ENCODE measurements around the gene ETF1. TPM values are rescaled to one million over a fixed set of nuclear protein-coding genes. Genes with fewer than 3 reads are reported as not detected.
"Not testable (repeated sequence)": the region's sequence is repeated elsewhere in the genome, so short reads cannot be mapped to it uniquely, and the experiment has no call there.

Gene ETF1
- total RNA-seq, 1 donor = 160 TPM

DNA sequence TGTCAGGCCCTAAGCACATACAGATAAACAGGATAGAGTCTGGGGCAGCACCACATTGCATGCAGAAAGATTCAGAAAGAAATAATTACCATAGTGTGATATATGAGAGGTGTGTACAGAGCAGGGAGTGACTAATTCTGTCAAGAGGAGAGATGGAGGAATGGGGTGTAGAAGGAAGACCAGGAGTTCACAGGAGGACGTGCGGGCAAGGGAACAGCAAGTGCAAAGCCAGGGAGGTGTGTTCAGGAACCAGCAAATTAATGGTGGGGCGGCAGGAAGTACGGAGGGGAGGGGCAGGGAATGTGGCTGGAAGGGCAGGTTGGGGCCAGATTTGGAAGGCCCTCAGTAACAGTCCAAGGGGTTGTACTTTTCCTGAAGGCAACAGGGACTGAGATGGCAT lies 60.4 kb downstream of the ETF1 start:
- DNase-seq (ENCODE audit: low read depth) = no peak
- no peak overlapping the region for H3K4me3 ChIP-seq (ENCODE audit: low read depth, low read length)
- TF ChIP-seq, protein P1, sequence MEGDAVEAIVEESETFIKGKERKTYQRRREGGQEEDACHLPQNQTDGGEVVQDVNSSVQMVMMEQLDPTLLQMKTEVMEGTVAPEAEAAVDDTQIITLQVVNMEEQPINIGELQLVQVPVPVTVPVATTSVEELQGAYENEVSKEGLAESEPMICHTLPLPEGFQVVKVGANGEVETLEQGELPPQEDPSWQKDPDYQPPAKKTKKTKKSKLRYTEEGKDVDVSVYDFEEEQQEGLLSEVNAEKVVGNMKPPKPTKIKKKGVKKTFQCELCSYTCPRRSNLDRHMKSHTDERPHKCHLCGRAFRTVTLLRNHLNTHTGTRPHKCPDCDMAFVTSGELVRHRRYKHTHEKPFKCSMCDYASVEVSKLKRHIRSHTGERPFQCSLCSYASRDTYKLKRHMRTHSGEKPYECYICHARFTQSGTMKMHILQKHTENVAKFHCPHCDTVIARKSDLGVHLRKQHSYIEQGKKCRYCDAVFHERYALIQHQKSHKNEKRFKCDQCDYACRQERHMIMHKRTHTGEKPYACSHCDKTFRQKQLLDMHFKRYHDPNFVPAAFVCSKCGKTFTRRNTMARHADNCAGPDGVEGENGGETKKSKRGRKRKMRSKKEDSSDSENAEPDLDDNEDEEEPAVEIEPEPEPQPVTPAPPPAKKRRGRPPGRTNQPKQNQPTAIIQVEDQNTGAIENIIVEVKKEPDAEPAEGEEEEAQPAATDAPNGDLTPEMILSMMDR (IDR thresholded peaks at IDR 0.05; ENCODE audit: insufficient read depth, low read depth, low read length) = no peak

DNA sequence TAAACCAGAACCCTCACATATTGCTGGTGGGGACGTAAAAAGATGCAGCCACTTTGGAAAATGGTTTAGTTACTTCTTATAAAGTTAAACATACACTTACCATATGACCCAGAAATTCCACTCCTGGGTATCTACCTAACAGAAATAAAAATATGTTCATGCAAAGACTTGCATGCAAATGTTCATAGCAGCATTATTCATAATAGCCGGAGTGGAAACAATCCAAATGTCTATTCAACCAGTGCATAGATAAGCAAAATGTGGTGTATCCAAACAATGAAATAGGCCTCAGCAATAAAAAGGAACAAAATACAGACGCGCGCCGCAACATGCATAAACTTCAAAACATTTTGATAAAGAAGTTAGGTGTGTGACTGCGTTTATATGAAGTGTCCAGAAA lies 66.1 kb downstream of the ETF1 start:
- no peak for DNase-seq (ENCODE audit: low read depth)
- TF ChIP-seq, protein P1 (IDR thresholded peaks at IDR 0.05; ENCODE audit: insufficient read depth, low read depth, low read length) = no peak
- no peak overlapping the region for H3K4me3 ChIP-seq (ENCODE audit: low read depth, low read length)

DNA sequence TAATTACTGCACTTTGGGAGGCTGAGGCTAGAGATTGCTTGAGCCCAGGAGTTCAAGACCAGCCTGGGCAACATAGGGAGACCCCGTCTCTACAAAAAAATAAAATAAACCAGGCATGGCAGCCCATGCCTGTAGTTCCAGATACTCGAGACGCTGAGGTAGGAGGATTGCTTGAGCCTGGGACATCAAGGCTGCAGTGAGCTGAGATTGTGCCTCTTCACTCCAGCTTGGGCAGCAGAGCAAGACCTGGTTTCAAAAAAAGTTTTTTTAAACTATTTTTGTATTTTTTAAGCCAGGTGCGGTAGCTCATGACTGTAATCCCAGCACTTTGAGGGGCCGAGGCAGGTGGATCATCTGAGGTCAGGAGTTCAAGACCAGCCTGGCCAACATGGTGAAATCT lies 69.9 kb downstream of the ETF1 start:
- H3K4me3 ChIP-seq (ENCODE audit: low read depth, low read length); DNase-seq (ENCODE audit: low read depth): not testable (repeated sequence)

DNA sequence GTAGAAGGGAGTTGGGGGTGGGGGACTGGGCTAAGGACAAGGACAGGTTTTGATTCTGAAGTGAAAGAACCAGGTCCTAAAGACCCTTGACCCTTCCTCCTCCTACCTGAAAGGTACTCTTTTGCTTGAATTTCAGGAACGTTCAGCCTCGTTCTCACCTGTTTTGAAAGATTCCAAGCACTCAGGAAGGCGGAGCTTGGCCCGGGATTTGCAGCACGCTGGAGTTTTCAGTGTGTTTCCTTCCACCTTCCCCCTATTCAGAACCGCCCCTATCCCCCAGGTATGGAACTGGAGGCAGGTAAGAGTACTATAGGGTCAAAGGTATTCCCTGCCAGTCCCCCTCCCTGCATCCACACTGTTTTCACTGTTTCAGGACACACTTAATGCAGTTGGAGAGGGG lies 70.7 kb downstream of the ETF1 start:
- DNase-seq (ENCODE audit: low read depth) = no peak
- TF ChIP-seq, protein P1 (IDR thresholded peaks at IDR 0.05; ENCODE audit: insufficient read depth, low read depth, low read length) = no peak

DNA sequence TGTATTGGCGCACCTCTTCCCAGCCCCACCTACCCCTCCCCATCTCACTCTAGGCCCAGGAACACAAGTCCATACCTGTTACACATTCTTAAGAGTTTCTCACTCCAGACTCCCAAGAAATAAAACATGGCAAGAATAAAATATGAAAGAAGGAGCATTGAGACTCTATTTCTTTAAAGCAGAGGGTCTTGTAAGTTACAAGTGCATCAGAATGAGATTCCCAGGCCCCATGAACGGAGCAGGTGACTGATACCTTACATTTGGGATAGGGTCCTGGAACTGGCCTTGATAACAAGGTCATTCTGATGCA lies 72.0 kb downstream of the ETF1 start:
- TF ChIP-seq, protein P1 (IDR thresholded peaks at IDR 0.05; ENCODE audit: insufficient read depth, low read depth, low read length) = no peak
- no peak overlapping the region for H3K4me3 ChIP-seq (ENCODE audit: low read depth, low read length)
- no peak for DNase-seq (ENCODE audit: low read depth)

More for the DNA sequence above, 70.7 kb downstream of the ETF1 start:
- H3K4me3 ChIP-seq (ENCODE audit: low read depth, low read length) = no peak overlapping the region

DNA sequence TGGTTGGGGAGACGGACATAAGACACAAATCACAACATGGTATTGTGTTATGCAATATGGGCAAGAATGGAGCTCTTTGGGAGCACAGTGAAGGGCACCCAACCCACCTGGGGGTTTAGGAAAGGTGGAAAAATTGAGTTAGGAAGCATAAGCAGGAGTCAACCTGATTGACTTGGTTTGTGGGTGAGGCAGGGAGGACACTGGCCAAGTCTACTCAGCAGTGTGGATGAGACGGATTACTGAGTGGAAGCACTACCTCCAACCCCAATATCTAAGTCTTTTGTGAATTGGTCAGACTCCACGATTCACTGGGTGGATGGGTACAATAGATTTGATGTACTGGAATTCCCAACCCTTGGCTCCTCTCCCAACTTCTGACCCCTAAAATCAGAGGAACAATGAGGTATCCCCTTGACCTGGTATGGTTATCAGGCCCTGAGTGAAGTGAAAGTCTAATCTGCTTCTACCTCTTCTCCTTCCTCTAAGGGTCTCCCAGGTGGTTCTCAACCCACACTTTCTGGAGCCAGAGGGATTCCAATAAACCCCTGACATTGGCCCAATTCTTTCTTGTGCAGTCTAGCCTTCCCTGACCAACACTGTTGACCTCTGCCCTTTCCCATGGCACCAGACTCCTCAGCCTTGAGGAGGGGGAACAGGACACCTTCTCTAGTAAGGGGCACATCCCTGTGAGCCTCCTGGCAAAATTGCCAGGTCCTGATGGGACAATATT lies 72.5 kb downstream of the ETF1 start:
- TF ChIP-seq, protein P1 (IDR thresholded peaks at IDR 0.05; ENCODE audit: insufficient read depth, low read depth, low read length) = no peak
- H3K4me3 ChIP-seq (ENCODE audit: low read depth, low read length) = no peak overlapping the region
- no peak for DNase-seq (ENCODE audit: low read depth)

DNA sequence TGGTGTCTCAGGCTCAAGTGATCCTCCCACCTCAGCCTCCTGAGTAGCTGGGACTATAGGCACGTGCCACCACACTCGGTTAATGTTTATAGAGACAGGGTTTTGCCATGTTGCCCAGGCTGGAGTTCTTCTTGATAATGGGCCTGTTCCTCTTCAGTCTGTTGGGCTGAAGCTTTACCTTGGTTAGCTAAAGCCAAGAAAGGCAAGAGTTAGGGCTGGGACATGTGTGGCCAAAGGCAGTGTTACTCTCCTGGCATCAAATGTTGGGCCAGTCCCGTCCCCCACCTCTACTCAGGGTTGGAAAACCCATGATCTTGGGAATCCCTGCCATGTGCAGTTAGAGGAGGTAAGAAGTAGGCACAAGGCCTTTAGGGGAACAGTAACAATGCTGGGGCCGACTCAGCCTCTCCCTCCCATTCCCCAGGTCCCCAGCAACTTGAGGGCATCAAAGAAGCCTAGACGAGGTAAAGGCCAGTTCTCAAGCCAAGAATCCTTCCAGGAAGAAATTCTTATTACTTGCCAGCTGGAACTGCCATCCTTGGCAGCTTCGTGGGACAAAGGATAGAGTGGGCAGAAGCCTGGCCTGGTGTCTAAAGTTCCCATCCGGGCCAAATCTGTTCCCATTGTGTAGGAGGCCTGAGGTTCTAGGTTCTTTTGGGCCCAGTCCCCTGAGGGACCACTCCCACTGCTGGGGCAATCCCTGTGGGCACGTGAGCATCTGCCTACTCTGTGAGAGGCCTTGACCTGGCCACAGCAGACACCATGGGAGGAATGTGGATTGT lies 73.3 kb downstream of the ETF1 start:
- DNase-seq (ENCODE audit: low read depth) = peak; percentile 97
- H3K4me3 ChIP-seq (ENCODE audit: low read depth, low read length) = no peak overlapping the region
- TF ChIP-seq, protein P1 (IDR thresholded peaks at IDR 0.05; ENCODE audit: insufficient read depth, low read depth, low read length) = no peak

All from fibroblast of villous mesenchyme (primary cell).